ENCODE data around the gene ZFC3H1. TPM values are rescaled to one million over a fixed set of nuclear protein-coding genes. Genes with fewer than 3 reads are reported as not detected.

Gene ZFC3H1
- total RNA-seq, 1 experiment from 2014 or later: 37.1 TPM

GRCh38 chr12:71708658-71709057 is 45.0 kb upstream of the ZFC3H1 start:
- Histone ChIP-seq H3K4me1 (ENCODE audit: control insufficient read depth in 1 of 2, insufficient read depth in 2 of 2, low read length in 2 of 2) (peaks cover 24 to 43% of the 10 kb centered on the region in 2 experiments), H2AFZ (ENCODE audit: low read depth, low read length, poor library complexity, severe bottlenecking) (no peak overlapping the region), H3K4me3 (replicated peaks in 1 of 2; ENCODE audit: low read depth in 1 of 2, low read length in 2 of 2) (no peak overlapping the region), H3K27ac (ENCODE audit: low read depth, low read length) (no peak overlapping the region), H3K36me3 (ENCODE audit: control insufficient read depth in 1 of 2, insufficient read depth in 2 of 2, low read length in 2 of 2) (no peaks in the 10 kb centered on the region), H3K4me2 (ENCODE audit: low read length) (peak overlapping the region; percentile 67), H3K79me2 (ENCODE audit: insufficient read depth, low read length) (no peaks in the 10 kb centered on the region), H3K9me2 (ENCODE audit: insufficient read depth) (no peaks in the 10 kb centered on the region), H3K9me3 (ENCODE audit: control insufficient read depth in 1 of 2, insufficient read depth in 1 of 2, low read depth in 1 of 2, low read length in 2 of 2) (no peaks in the 10 kb centered on the region), H4K20me1 (ENCODE audit: insufficient read depth) (no peaks in the 10 kb centered on the region), H3K9ac (ENCODE audit: low read length) (no peak overlapping the region), H3K27me3 (ENCODE audit: insufficient read depth, low read length) (no peaks in the 10 kb centered on the region)
- intact Hi-C loops (cut with micrococcal nuclease): no loop called here
- ATAC-seq (no peak), DNase-seq (ENCODE audit: low read depth, low spot score) (no peak)
- TF ChIP-seq YY1 (IDR thresholded peaks at IDR 0.05; ENCODE audit: extremely low read depth, insufficient replicate concordance, low read depth, low read length): no peak
- TF ChIP-seq CTCF (IDR thresholded peaks at IDR 0.05 in 2 of 3, conservative IDR thresholded peaks at IDR 0.05 in 1 of 3; ENCODE audit: borderline replicate concordance in 1 of 3, insufficient read depth in 1 of 3, low read depth in 2 of 3, low read length in 2 of 3): no peak
- TF ChIP-seq CEBPB (IDR thresholded peaks at IDR 0.05; ENCODE audit: low read depth): peak; percentile 25; the same call in 1 of the 2 replicates
- TF ChIP-seq ZFX (IDR thresholded peaks at IDR 0.05): no peak
- BruUV-seq (replicated peaks): no TSS peak
- CTCF ChIA-PET: no interaction called here
- POLR2A ChIA-PET: interaction anchor here (1.1 kb wide), 1 partner anchor 23 kb away, joined by 3 read pairs; the partner anchor contains the start of gene TMEM19
- RAD21 ChIA-PET (ENCODE audit: low non-redundant PET in 1 of 2, low total read pairs in 2 of 2, uncharacterized antibody in 2 of 2, unreplicated experiment in 2 of 2): no interaction called here

- ChIA-PET POLR2A (no interaction called here), RAD21 (ENCODE audit: low non-redundant PET in 1 of 2, low total read pairs in 2 of 2, uncharacterized antibody in 2 of 2, unreplicated experiment in 2 of 2) (no interaction called here), CTCF (no interaction called here)
- DNase-seq (ENCODE audit: low read depth, low spot score) (no peak), ATAC-seq (no peak)
- no peaks in the 10 kb centered on the region for H3K36me3 ChIP-seq (ENCODE audit: control insufficient read depth in 1 of 2, insufficient read depth in 2 of 2, low read length in 2 of 2)
- H4K20me1 ChIP-seq (ENCODE audit: insufficient read depth): no peaks in the 10 kb centered on the region
- H3K4me3 ChIP-seq (replicated peaks in 1 of 2; ENCODE audit: low read depth in 1 of 2, low read length in 2 of 2): no peak overlapping the region
- no TSS peak for BruUV-seq (replicated peaks)
- H3K79me2 ChIP-seq (ENCODE audit: insufficient read depth, low read length): no peaks in the 10 kb centered on the region
- intact Hi-C loops (cut with micrococcal nuclease): no loop called here
- H3K27ac ChIP-seq (ENCODE audit: low read depth, low read length): no peak overlapping the region
- peaks cover 14 to 27% of the 10 kb centered on the region in 2 experiments for H3K4me1 ChIP-seq (ENCODE audit: control insufficient read depth in 1 of 2, insufficient read depth in 2 of 2, low read length in 2 of 2)
- H3K9ac ChIP-seq (ENCODE audit: low read length): no peak overlapping the region
- no peak overlapping the region for H2AFZ ChIP-seq (ENCODE audit: low read depth, low read length, poor library complexity, severe bottlenecking)
- H3K4me2 ChIP-seq (ENCODE audit: low read length): no peak overlapping the region
- no peaks in the 10 kb centered on the region for H3K9me3 ChIP-seq (ENCODE audit: control insufficient read depth in 1 of 2, insufficient read depth in 1 of 2, low read depth in 1 of 2, low read length in 2 of 2)
- H3K27me3 ChIP-seq (ENCODE audit: insufficient read depth, low read length): no peaks in the 10 kb centered on the region
- no peaks in the 10 kb centered on the region for H3K9me2 ChIP-seq (ENCODE audit: insufficient read depth)
- TF ChIP-seq JUND (IDR thresholded peaks at IDR 0.05): no peak
- TF ChIP-seq ZNF274 (IDR thresholded peaks at IDR 0.05; ENCODE audit: low read depth, low read length): no peak
- no peak for TF ChIP-seq POLR2AphosphoS5 (IDR thresholded peaks at IDR 0.05; ENCODE audit: low read depth, low read length)
- no peak for TF ChIP-seq FOSL1 (IDR thresholded peaks at IDR 0.05; ENCODE audit: low read depth)
- no peak for TF ChIP-seq SIN3A (IDR thresholded peaks at IDR 0.05; ENCODE audit: low read depth)
- TF ChIP-seq ELF1 (IDR thresholded peaks at IDR 0.05; ENCODE audit: borderline replicate concordance, low read depth): no peak
- TF ChIP-seq EZH2 (IDR thresholded peaks at IDR 0.05): no peak
- TF ChIP-seq MAX (IDR thresholded peaks at IDR 0.05): no peak
- TF ChIP-seq TCF7L2 (IDR thresholded peaks at IDR 0.05; ENCODE audit: borderline replicate concordance, extremely low read depth, insufficient read depth, insufficient read length): no peak
- TF ChIP-seq EZH2phosphoT487 (IDR thresholded peaks at IDR 0.05; ENCODE audit: borderline replicate concordance): no peak
- TF ChIP-seq ATF3 (IDR thresholded peaks at IDR 0.05): no peak
- no peak for TF ChIP-seq RAD21 (IDR thresholded peaks at IDR 0.05; ENCODE audit: low read depth)
- no peak for TF ChIP-seq REST (IDR thresholded peaks at IDR 0.05; ENCODE audit: low read depth)
- no peak for TF ChIP-seq ZFX (IDR thresholded peaks at IDR 0.05)
Measured at GRCh38 chr12:71704920-71705319, 41.3 kb upstream of the ZFC3H1 start.

Measured in HCT116 (cell line).